Liver (tissue), 9 donors: ENCODE results near the gene HLA-A. TPM values are rescaled to one million over a fixed set of nuclear protein-coding genes. Genes with fewer than 3 reads are reported as not detected.

Source experiments
- DNase-seq: peaks from one replicate; pipeline ENCODE4 v3.0.0-alpha.2; 2017; ENCODE audit warnings: low spot score
- H3K27ac ChIP-seq, 2 donors: one replicate each; pipeline ENCODE4 v1.7.0; 2013; ENCODE audit warnings: inconsistent platforms in 2 of 2, low read length in 2 of 2, control low read depth in 1 of 2, low read depth in 1 of 2, mild to moderate bottlenecking in 1 of 2
- H3K27me3 ChIP-seq, 4 donors: one replicate each; pipeline versions ENCODE4 v1.6.1 to v1.7.0; 2013; ENCODE audit warnings: low read length in 3 of 4, inconsistent platforms in 1 of 4, mild to moderate bottlenecking in 1 of 4, moderate library complexity in 1 of 4; ENCODE audit not compliant: control insufficient read depth in 4 of 4, insufficient read depth in 4 of 4
- H3K36me3 ChIP-seq, 4 donors: one replicate each; pipeline versions ENCODE4 v1.6.1 to v1.7.0; 2013; ENCODE audit warnings: low read length in 3 of 4, mild to moderate bottlenecking in 3 of 4, low read depth in 1 of 4, moderate library complexity in 1 of 4; ENCODE audit not compliant: control insufficient read depth in 4 of 4, insufficient read depth in 3 of 4
- H3K4me1 ChIP-seq, 4 donors: one replicate each; pipeline versions ENCODE4 v1.6.1 to v1.7.0; 2013; ENCODE audit warnings: low read length in 3 of 4, mild to moderate bottlenecking in 3 of 4, moderate library complexity in 1 of 4; ENCODE audit not compliant: control insufficient read depth in 4 of 4, insufficient read depth in 4 of 4
- H3K4me3 ChIP-seq, 3 donors: one replicate each; pipeline versions ENCODE4 v1.6.1 to v1.7.0; 2013; ENCODE audit warnings: low read length in 3 of 3, control low read depth in 1 of 3, low read depth in 1 of 3, mild to moderate bottlenecking in 1 of 3
- H3K9ac ChIP-seq, 2 donors: one replicate each; pipeline ENCODE4 v1.7.0; 2013; ENCODE audit warnings: low read length in 2 of 2, mild to moderate bottlenecking in 2 of 2, moderate library complexity in 2 of 2, control low read depth in 1 of 2, low read depth in 1 of 2
- H3K9me3 ChIP-seq, 4 donors: one replicate each; pipeline versions ENCODE4 v1.6.1 to v1.7.0; 2013; ENCODE audit warnings: low read length in 3 of 4; ENCODE audit not compliant: control insufficient read depth in 4 of 4
- EGR1 ChIP-seq, 2 donors: IDR thresholded peaks; 2 replicates each; pipeline ENCODE4 v1.6.1; 2016 to 2018; ENCODE audit warnings: antibody characterized with exemption in 2 of 2, low read depth in 2 of 2
- FOXA1 ChIP-seq: IDR thresholded peaks from 2 replicates; pipeline ENCODE4 v1.6.1; 2016; ENCODE audit warnings: antibody characterized with exemption
- FOXA2 ChIP-seq: IDR thresholded peaks from 2 replicates; pipeline ENCODE4 v1.6.1; 2016; ENCODE audit warnings: antibody characterized with exemption
- GABPA ChIP-seq, 2 donors: IDR thresholded peaks in 1 of 2; conservative IDR thresholded peaks in 1 of 2; 2 replicates each; pipeline ENCODE4 v1.6.1; 2016; ENCODE audit warnings: antibody characterized with exemption in 2 of 2, mild to moderate bottlenecking in 1 of 2, moderate library complexity in 1 of 2
- HNF4A ChIP-seq, 2 donors: conservative IDR thresholded peaks; 2 replicates each; pipeline ENCODE4 v1.6.1; 2016; ENCODE audit warnings: antibody characterized with exemption in 2 of 2, mild to moderate bottlenecking in 2 of 2
- HNF4G ChIP-seq: IDR thresholded peaks from 2 replicates; pipeline ENCODE4 v1.6.1; 2016; ENCODE audit warnings: antibody characterized with exemption
- JUND ChIP-seq, 2 donors: IDR thresholded peaks; 2 replicates each; pipeline ENCODE4 v1.6.1; 2016; ENCODE audit warnings: antibody characterized with exemption in 2 of 2
- NR2F2 ChIP-seq: IDR thresholded peaks from 2 replicates; pipeline ENCODE4 v1.6.1; 2016; ENCODE audit warnings: antibody characterized with exemption
- RAD21 ChIP-seq, 2 donors: IDR thresholded peaks; 2 replicates each; pipeline ENCODE4 v1.6.1; 2016; ENCODE audit warnings: antibody characterized with exemption in 2 of 2, mild to moderate bottlenecking in 2 of 2
- RXRA ChIP-seq, 2 donors: IDR thresholded peaks; 2 replicates each; pipeline ENCODE4 v1.6.1; 2017 to 2018; ENCODE audit warnings: antibody characterized with exemption in 2 of 2, mild to moderate bottlenecking in 1 of 2
- SP1 ChIP-seq: IDR thresholded peaks from 2 replicates; pipeline ENCODE4 v1.6.1; 2018; ENCODE audit warnings: antibody characterized with exemption, mild to moderate bottlenecking
- TAF1 ChIP-seq: conservative IDR thresholded peaks from 2 replicates; pipeline ENCODE4 v1.6.1; 2016; ENCODE audit warnings: antibody characterized with exemption, mild to moderate bottlenecking
- YY1 ChIP-seq: IDR thresholded peaks from 2 replicates; pipeline ENCODE4 v1.6.1; 2016; ENCODE audit warnings: antibody characterized with exemption, mild to moderate bottlenecking
- WGBS: extraction: QIAGEN DNeasy Blood & Tissue Kit; methylation state at CpG from one replicate; pipeline ENCODE4 v1.1.7; 2013; 5-methylcytosine and 5-hydroxymethylcytosine counted together
- polyA plus RNA-seq, 2 donors: library from polyadenylated mRNA; stranded (reverse) in 1 of 2; unstranded in 1 of 2; fragments of 200-250 nt in 1 of 2; fragments of >200 nt in 1 of 2; fragmentation: Nextera tagmentation in 1 of 2; extraction: Ambion mirVana in 1 of 2; gene quantifications; one replicate each; pipeline versions ENCODE4 v1.2.1 to v1.2.3, GENCODE V29; 2013 to 2015
- total RNA-seq, 2 donors: library from RNA; depleted of rRNA; stranded (reverse); fragments of >200 nt; gene quantifications; one replicate each; pipeline ENCODE4 v1.2.3, GENCODE V29; 2014
- TF ChIP-seq, protein P1 (sequence below): IDR thresholded peaks from 2 replicates; pipeline ENCODE4 v1.6.1; 2016; ENCODE audit warnings: antibody characterized with exemption
- TF ChIP-seq, protein P2 (sequence below): IDR thresholded peaks from 2 replicates; pipeline ENCODE4 v1.6.1; 2016; ENCODE audit warnings: antibody characterized with exemption
- TF ChIP-seq, protein P3 (sequence below): IDR thresholded peaks from 2 replicates; pipeline ENCODE4 v1.6.1; 2016; ENCODE audit warnings: antibody characterized with exemption, mild to moderate bottlenecking
- TF ChIP-seq, protein P4 (sequence below): IDR thresholded peaks from 2 replicates; pipeline ENCODE4 v1.6.1; 2016; ENCODE audit warnings: antibody characterized with exemption
- donor health status: healthy.
- donor health status: healthy.
- donor health status: healthy.
- donor health status: healthy.
- donor health status: healthy.

The HLA-A gene
- total and polyA plus RNA-seq, 4 donors, result 145 to 321 (median 223) TPM

- TF ChIP-seq, protein P1, sequence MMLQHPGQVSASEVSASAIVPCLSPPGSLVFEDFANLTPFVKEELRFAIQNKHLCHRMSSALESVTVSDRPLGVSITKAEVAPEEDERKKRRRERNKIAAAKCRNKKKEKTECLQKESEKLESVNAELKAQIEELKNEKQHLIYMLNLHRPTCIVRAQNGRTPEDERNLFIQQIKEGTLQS, result no peak
- no peak for TF ChIP-seq JUND (IDR thresholded peaks at IDR 0.05)
- TF ChIP-seq YY1, result no peak
- TF ChIP-seq, protein P2, sequence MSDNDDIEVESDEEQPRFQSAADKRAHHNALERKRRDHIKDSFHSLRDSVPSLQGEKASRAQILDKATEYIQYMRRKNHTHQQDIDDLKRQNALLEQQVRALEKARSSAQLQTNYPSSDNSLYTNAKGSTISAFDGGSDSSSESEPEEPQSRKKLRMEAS, result no peak
These were observed 25.6 kb upstream of the HLA-A start (continued) for GRCh38 chr6:29916741-29917140.

- Histone ChIP-seq H3K27ac (no peak overlapping the region), H3K27me3 (no peaks in the 10 kb centered on the region), H3K9ac (no peak overlapping the region), H3K9me3 (no peaks in the 10 kb centered on the region), H3K36me3 (no peaks in the 10 kb centered on the region), H3K4me1 (no peaks in the 10 kb centered on the region), H3K4me3 (no peak overlapping the region)
- DNase-seq, result no peak
- 86% methylated on average over 2 of the region's 2 CpGs for WGBS
- TF ChIP-seq, protein P1, result no peak
- TF ChIP-seq, protein P3, sequence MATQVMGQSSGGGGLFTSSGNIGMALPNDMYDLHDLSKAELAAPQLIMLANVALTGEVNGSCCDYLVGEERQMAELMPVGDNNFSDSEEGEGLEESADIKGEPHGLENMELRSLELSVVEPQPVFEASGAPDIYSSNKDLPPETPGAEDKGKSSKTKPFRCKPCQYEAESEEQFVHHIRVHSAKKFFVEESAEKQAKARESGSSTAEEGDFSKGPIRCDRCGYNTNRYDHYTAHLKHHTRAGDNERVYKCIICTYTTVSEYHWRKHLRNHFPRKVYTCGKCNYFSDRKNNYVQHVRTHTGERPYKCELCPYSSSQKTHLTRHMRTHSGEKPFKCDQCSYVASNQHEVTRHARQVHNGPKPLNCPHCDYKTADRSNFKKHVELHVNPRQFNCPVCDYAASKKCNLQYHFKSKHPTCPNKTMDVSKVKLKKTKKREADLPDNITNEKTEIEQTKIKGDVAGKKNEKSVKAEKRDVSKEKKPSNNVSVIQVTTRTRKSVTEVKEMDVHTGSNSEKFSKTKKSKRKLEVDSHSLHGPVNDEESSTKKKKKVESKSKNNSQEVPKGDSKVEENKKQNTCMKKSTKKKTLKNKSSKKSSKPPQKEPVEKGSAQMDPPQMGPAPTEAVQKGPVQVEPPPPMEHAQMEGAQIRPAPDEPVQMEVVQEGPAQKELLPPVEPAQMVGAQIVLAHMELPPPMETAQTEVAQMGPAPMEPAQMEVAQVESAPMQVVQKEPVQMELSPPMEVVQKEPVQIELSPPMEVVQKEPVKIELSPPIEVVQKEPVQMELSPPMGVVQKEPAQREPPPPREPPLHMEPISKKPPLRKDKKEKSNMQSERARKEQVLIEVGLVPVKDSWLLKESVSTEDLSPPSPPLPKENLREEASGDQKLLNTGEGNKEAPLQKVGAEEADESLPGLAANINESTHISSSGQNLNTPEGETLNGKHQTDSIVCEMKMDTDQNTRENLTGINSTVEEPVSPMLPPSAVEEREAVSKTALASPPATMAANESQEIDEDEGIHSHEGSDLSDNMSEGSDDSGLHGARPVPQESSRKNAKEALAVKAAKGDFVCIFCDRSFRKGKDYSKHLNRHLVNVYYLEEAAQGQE, result no peak
- no peak for TF ChIP-seq FOXA2
- no peak for TF ChIP-seq YY1
- TF ChIP-seq TAF1, result no peak
- no peak for TF ChIP-seq GABPA (IDR thresholded peaks at IDR 0.05 in 1 of 2, conservative IDR thresholded peaks at IDR 0.05 in 1 of 2)
- TF ChIP-seq, protein P4, sequence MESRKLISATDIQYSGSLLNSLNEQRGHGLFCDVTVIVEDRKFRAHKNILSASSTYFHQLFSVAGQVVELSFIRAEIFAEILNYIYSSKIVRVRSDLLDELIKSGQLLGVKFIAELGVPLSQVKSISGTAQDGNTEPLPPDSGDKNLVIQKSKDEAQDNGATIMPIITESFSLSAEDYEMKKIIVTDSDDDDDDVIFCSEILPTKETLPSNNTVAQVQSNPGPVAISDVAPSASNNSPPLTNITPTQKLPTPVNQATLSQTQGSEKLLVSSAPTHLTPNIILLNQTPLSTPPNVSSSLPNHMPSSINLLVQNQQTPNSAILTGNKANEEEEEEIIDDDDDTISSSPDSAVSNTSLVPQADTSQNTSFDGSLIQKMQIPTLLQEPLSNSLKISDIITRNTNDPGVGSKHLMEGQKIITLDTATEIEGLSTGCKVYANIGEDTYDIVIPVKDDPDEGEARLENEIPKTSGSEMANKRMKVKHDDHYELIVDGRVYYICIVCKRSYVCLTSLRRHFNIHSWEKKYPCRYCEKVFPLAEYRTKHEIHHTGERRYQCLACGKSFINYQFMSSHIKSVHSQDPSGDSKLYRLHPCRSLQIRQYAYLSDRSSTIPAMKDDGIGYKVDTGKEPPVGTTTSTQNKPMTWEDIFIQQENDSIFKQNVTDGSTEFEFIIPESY, result no peak
- no peak for TF ChIP-seq FOXA1
- TF ChIP-seq HNF4G, result no peak
- TF ChIP-seq RAD21 (IDR thresholded peaks at IDR 0.05), result no peak
- TF ChIP-seq NR2F2, result no peak
- TF ChIP-seq, protein P2, result no peak
- TF ChIP-seq RXRA (IDR thresholded peaks at IDR 0.05), result no peak
- no peak for TF ChIP-seq JUND (IDR thresholded peaks at IDR 0.05)
- TF ChIP-seq HNF4A (conservative IDR thresholded peaks at IDR 0.05), result no peak
- no peak for TF ChIP-seq SP1
- TF ChIP-seq EGR1 (IDR thresholded peaks at IDR 0.05; ENCODE audit: low read depth in 2 of 2), result no peak
These were observed 24.5 kb upstream of the HLA-A start for GRCh38 chr6:29917857-29918256.
